Nephron (organoid): ENCODE measurements around the gene MKNK2.
A peak's percentile ranks its signal among the peaks of the same experiment; 100 is the strongest.

Source experiments
- H3K27ac Mint-ChIP-seq, 3 experiments: 2 replicates each; pipeline ENCODE4 v1.8.0; 2020; ENCODE audit warnings: mixed read lengths in 3 of 3, mild to moderate bottlenecking in 2 of 3, moderate library complexity in 1 of 3
- H3K27me3 Mint-ChIP-seq: 2 replicates; pipeline ENCODE4 v1.8.0; 2021; ENCODE audit warnings: low read depth, mild to moderate bottlenecking, moderate library complexity, mixed read lengths
- H3K36me3 Mint-ChIP-seq: 2 replicates; pipeline ENCODE4 v1.8.0; 2020; ENCODE audit warnings: low read depth, mixed read lengths
- H3K4me1 Mint-ChIP-seq: 2 replicates; pipeline ENCODE4 v1.8.0; 2020; ENCODE audit warnings: mixed read lengths
- H3K4me3 Mint-ChIP-seq, 3 experiments: 2 replicates each; pipeline ENCODE4 v1.8.0; 2020; ENCODE audit warnings: mild to moderate bottlenecking in 3 of 3, mixed read lengths in 3 of 3, moderate library complexity in 2 of 3
- H3K9me3 Mint-ChIP-seq: 2 replicates; pipeline ENCODE4 v1.8.0; 2020; ENCODE audit warnings: mixed read lengths
- CTCF ChIP-seq, 3 experiments: fragments of 200-600 bp; sonication (generic); IDR thresholded peaks; one replicate each; pipeline ENCODE4 v1.5.0; 2021; ENCODE audit warnings: antibody characterized with exemption in 3 of 3; ENCODE audit not compliant: unreplicated experiment in 3 of 3

The MKNK2 gene

GRCh38 chr19:2042485-2043250 lies 8.4 kb downstream of the MKNK2 start:
- peak overlapping the region in 1 of 3 experiments; percentile 53 for H3K4me3 Mint-ChIP-seq
- no peaks in the 10 kb centered on the region for H3K27me3 Mint-ChIP-seq
- peaks cover 5% of the 10 kb centered on the region for H3K36me3 Mint-ChIP-seq
- no peaks in the 10 kb centered on the region for H3K4me1 Mint-ChIP-seq
- H3K9me3 Mint-ChIP-seq, result no peaks in the 10 kb centered on the region
- no peak for TF ChIP-seq CTCF (IDR thresholded peaks at IDR 0.05; ENCODE audit: unreplicated experiment in 3 of 3)
- no peak overlapping the region for H3K27ac Mint-ChIP-seq

GRCh38 chr19:2041683-2042484 lies 9.2 kb downstream of the MKNK2 start:
- H3K4me1 Mint-ChIP-seq, result no peaks in the 10 kb centered on the region
- no peak overlapping the region for H3K27ac Mint-ChIP-seq
- no peak for TF ChIP-seq CTCF (IDR thresholded peaks at IDR 0.05; ENCODE audit: unreplicated experiment in 3 of 3)
- H3K4me3 Mint-ChIP-seq, result peak overlapping the region in 2 of 3 experiments; percentile 26 to 66
- no peaks in the 10 kb centered on the region for H3K9me3 Mint-ChIP-seq
- H3K27me3 Mint-ChIP-seq, result no peaks in the 10 kb centered on the region
- peaks cover 7% of the 10 kb centered on the region for H3K36me3 Mint-ChIP-seq

GRCh38 chr19:2041433-2041682 lies 9.7 kb downstream of the MKNK2 start:
- Mint-ChIP-seq H3K4me1 (no peaks in the 10 kb centered on the region), H3K27ac (no peak overlapping the region), H3K36me3 (peaks cover 7% of the 10 kb centered on the region), H3K9me3 (no peaks in the 10 kb centered on the region), H3K4me3 (peak overlapping the region in 1 of 3 experiments; percentile 66), H3K27me3 (no peaks in the 10 kb centered on the region)
- no peak for TF ChIP-seq CTCF (IDR thresholded peaks at IDR 0.05; ENCODE audit: unreplicated experiment in 3 of 3)

GRCh38 chr19:2040647-2041432 lies 10.2 kb downstream of the MKNK2 start:
- Mint-ChIP-seq H3K27me3 (no peaks in the 10 kb centered on the region), H3K9me3 (no peaks in the 10 kb centered on the region), H3K4me1 (no peaks in the 10 kb centered on the region), H3K36me3 (peaks cover 7% of the 10 kb centered on the region), H3K4me3 (peak overlapping the region in 1 of 3 experiments; percentile 66), H3K27ac (no peak overlapping the region)
- TF ChIP-seq CTCF (IDR thresholded peaks at IDR 0.05; ENCODE audit: unreplicated experiment in 3 of 3), result no peak

GRCh38 chr19:2039959-2040646 lies 10.9 kb downstream of the MKNK2 start:
- TF ChIP-seq CTCF (IDR thresholded peaks at IDR 0.05; ENCODE audit: unreplicated experiment in 3 of 3), result no peak
- H3K27me3 Mint-ChIP-seq, result no peaks in the 10 kb centered on the region
- no peaks in the 10 kb centered on the region for H3K4me1 Mint-ChIP-seq
- H3K4me3 Mint-ChIP-seq, result no peak overlapping the region
- H3K27ac Mint-ChIP-seq, result no peak overlapping the region
- no peaks in the 10 kb centered on the region for H3K9me3 Mint-ChIP-seq
- H3K36me3 Mint-ChIP-seq, result peaks cover 7% of the 10 kb centered on the region
